GM18907 (cell line): Measurements from ENCODE around the gene TP53I11.

ENCODE experiments used
- ATAC-seq: cut with Tn5 transposase; IDR thresholded peaks from one replicate; pipeline ENCODE4 v1.9.1; 2021; ENCODE audit warnings: mild to moderate bottlenecking, moderate library complexity; ENCODE audit not compliant: unreplicated experiment

TP53I11 gene

GRCh38 chr11:44941259-44942021, 9.2 kb downstream of the TP53I11 start:
- no peak for ATAC-seq

- no peak for ATAC-seq
Observed at GRCh38 chr11:44940835-44941234, 9.8 kb downstream of the TP53I11 start.

- no peak for ATAC-seq
Observed at GRCh38 chr11:44940404-44940803, 10.3 kb downstream of the TP53I11 start.

GRCh38 chr11:44939673-44940395, 10.8 kb downstream of the TP53I11 start:
- ATAC-seq, result no peak

- no peak for ATAC-seq
Observed at GRCh38 chr11:44938066-44938691, 12.5 kb downstream of the TP53I11 start.

- ATAC-seq, result no peak
Observed at GRCh38 chr11:44936951-44937543, 13.6 kb downstream of the TP53I11 start.

GRCh38 chr11:44936525-44936924, 14.2 kb downstream of the TP53I11 start:
- ATAC-seq, result peak; percentile 78

- no peak for ATAC-seq
Observed at GRCh38 chr11:44934735-44935250, 15.9 kb downstream of the TP53I11 start.

GRCh38 chr11:44934110-44934509, 16.6 kb downstream of the TP53I11 start:
- no peak for ATAC-seq

- ATAC-seq, result no peak
Observed at GRCh38 chr11:44931466-44931865, 19.2 kb downstream of the TP53I11 start.

GRCh38 chr11:44930588-44931302, 19.9 kb downstream of the TP53I11 start:
- ATAC-seq, result no peak

- no peak for ATAC-seq
Observed at GRCh38 chr11:44928816-44929215, 21.9 kb downstream of the TP53I11 start.

- ATAC-seq, result no peak
Observed at GRCh38 chr11:44928144-44928543, 22.5 kb downstream of the TP53I11 start.

- no peak for ATAC-seq
Observed at GRCh38 chr11:44927174-44927661, 23.5 kb downstream of the TP53I11 start.

GRCh38 chr11:44926036-44926435, 24.6 kb downstream of the TP53I11 start:
- no peak for ATAC-seq

GRCh38 chr11:44923806-44924205, 26.9 kb downstream of the TP53I11 start:
- ATAC-seq, result no peak

GRCh38 chr11:44923115-44923514, 27.6 kb downstream of the TP53I11 start:
- no peak for ATAC-seq

- no peak for ATAC-seq
Observed at GRCh38 chr11:44920451-44920850, 30.2 kb downstream of the TP53I11 start.

GRCh38 chr11:44917741-44918140, 32.9 kb downstream of the TP53I11 start:
- no peak for ATAC-seq

GRCh38 chr11:44916801-44917385, 33.8 kb downstream of the TP53I11 start:
- peak; percentile 41 for ATAC-seq
